AG04450 (cell line): Measurements from ENCODE around the gene CKLF. TPM values are rescaled to one million over a fixed set of nuclear protein-coding genes. Genes with fewer than 3 reads are reported as not detected.
A peak's percentile ranks its signal among the peaks of the same experiment; 100 is the strongest.

ENCODE experiments used
- CTCF ChIA-PET: fragments of 300-600, 350-600 bp; formaldehyde crosslinking; extraction: SDS; loops from one replicate; lab custom pipeline; 2022; ENCODE audit warnings: antibody characterized with exemption, inconsistent platforms; lab: Charles Lee
- POLR2A ChIA-PET: fragments of 350-600 bp; formaldehyde crosslinking; extraction: SDS; loops from one replicate; lab custom pipeline; 2021; ENCODE audit warnings: antibody characterized with exemption, inconsistent platforms; lab: Yijun Ruan, JAX
- DNase-seq: peaks from one replicate; pipeline ENCODE4 v3.0.0-alpha.2; 2011; ENCODE audit warnings: low read depth, low spot score
- H3K27ac ChIP-seq: one replicate; pipeline ENCODE4 v1.5.1; 2012; ENCODE audit warnings: low read depth, low read length, control low read depth
- H3K27me3 ChIP-seq: one replicate; pipeline ENCODE4 v1.6.0; 2012; ENCODE audit warnings: low read length; ENCODE audit not compliant: control insufficient read depth, insufficient read depth
- H3K4me3 ChIP-seq: 2 replicates; pipeline ENCODE4 v1.5.1; 2011; ENCODE audit warnings: mild to moderate bottlenecking, low read depth, low read length, control low read depth
- H3K9me3 ChIP-seq: 2 replicates; pipeline ENCODE4 v1.5.1; 2012; ENCODE audit warnings: low read length; ENCODE audit not compliant: control insufficient read depth, insufficient read depth
- polyA plus RNA-seq: library from polyadenylated mRNA; depleted of rRNA; stranded (reverse); fragments of >200 nt; gene quantifications from 2 replicates; pipeline ENCODE4 v1.2.3, GENCODE V29; 2011
- TF ChIP-seq, protein P1 (sequence below): IDR thresholded peaks from 2 replicates; pipeline ENCODE4 v1.5.1; 2011; ENCODE audit warnings: low read depth, low read length, control low read depth, inconsistent platforms

Gene CKLF
- polyA plus RNA-seq, 1 experiment = 56.2 TPM

GRCh38 chr16:66603537-66604375 is 51.4 kb downstream of the CKLF start:
- peak overlapping the region; percentile 70 for H3K4me3 ChIP-seq
- ChIA-PET CTCF (interaction anchor here (0.6 to 2.0 kb wide), 6 partner anchors 24 to 197 kb away, joined by 3 to 5 read pairs (median 3); partner anchors contain the start of gene CMTM2), POLR2A (no interaction called here)
- DNase-seq = no peak
- TF ChIP-seq, protein P1, sequence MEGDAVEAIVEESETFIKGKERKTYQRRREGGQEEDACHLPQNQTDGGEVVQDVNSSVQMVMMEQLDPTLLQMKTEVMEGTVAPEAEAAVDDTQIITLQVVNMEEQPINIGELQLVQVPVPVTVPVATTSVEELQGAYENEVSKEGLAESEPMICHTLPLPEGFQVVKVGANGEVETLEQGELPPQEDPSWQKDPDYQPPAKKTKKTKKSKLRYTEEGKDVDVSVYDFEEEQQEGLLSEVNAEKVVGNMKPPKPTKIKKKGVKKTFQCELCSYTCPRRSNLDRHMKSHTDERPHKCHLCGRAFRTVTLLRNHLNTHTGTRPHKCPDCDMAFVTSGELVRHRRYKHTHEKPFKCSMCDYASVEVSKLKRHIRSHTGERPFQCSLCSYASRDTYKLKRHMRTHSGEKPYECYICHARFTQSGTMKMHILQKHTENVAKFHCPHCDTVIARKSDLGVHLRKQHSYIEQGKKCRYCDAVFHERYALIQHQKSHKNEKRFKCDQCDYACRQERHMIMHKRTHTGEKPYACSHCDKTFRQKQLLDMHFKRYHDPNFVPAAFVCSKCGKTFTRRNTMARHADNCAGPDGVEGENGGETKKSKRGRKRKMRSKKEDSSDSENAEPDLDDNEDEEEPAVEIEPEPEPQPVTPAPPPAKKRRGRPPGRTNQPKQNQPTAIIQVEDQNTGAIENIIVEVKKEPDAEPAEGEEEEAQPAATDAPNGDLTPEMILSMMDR = no peak
- H3K9me3 ChIP-seq = peaks cover 8% of the 10 kb centered on the region
- peak overlapping the region; percentile 31 for H3K27ac ChIP-seq
- H3K27me3 ChIP-seq = peaks cover 3% of the 10 kb centered on the region

DNA sequence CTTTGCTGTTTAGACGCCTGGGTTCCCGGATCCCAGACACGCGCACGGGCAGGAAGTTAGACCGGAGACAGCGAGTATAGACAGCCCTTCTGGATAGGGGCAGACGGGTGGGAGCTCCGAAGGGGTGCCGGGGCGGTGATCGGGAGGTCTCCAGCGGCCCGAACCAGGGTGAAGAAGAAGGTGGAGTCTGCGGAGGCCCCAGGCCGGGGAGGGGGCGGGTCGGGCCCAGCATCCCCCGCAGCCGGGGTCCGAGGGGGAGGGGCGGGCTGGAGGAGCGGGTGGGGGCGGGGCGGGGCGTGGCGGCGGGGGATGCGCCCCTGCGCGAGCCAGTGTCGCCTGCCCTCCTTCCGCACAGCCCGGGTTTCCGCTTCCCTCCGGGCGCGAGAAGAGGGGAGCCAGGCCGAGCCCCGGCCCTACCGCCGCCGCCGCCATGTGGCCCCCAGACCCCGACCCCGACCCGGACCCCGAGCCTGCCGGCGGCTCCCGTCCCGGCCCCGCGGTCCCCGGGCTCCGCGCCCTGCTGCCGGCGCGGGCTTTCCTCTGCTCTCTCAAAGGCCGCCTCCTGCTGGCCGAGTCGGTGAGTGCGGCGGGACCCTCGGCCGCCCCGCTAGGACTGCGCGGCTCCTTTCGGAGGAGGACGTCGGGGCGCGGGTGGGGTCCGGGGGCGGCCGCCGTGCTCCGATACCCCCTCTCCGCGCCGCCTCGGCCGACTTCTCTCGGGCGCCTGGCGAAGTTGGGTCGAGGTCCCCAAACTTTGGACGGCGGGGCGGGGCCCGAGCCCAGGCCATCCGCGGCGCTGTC is 52.2 kb downstream of the CKLF start, which contains the start of gene CMTM3:
Gene CMTM3 (plus strand): TSS at position 329 of the 801 bp plus-strand sequence. CDS start 102 bp downstream, at position 431.
- TF ChIP-seq, protein P1 = peak; percentile 60
- Histone ChIP-seq H3K9me3 (peaks cover 8% of the 10 kb centered on the region), H3K4me3 (peak within 1 kb of the TSS; percentile 70), H3K27me3 (peaks cover 3% of the 10 kb centered on the region), H3K27ac (peak within 1 kb of the TSS; percentile 31)
- DNase-seq = no peak
- POLR2A ChIA-PET = interaction anchor here (0.5 kb wide), 1 partner anchor 14 kb away, joined by 4 read pairs; no protein-coding TSS in a partner anchor
- CTCF ChIA-PET = interaction anchor here (0.6 to 2.0 kb wide), 9 partner anchors 25 to 199 kb away, joined by 3 to 8 read pairs (median 3); partner anchors contain the start of gene CMTM2

DNA sequence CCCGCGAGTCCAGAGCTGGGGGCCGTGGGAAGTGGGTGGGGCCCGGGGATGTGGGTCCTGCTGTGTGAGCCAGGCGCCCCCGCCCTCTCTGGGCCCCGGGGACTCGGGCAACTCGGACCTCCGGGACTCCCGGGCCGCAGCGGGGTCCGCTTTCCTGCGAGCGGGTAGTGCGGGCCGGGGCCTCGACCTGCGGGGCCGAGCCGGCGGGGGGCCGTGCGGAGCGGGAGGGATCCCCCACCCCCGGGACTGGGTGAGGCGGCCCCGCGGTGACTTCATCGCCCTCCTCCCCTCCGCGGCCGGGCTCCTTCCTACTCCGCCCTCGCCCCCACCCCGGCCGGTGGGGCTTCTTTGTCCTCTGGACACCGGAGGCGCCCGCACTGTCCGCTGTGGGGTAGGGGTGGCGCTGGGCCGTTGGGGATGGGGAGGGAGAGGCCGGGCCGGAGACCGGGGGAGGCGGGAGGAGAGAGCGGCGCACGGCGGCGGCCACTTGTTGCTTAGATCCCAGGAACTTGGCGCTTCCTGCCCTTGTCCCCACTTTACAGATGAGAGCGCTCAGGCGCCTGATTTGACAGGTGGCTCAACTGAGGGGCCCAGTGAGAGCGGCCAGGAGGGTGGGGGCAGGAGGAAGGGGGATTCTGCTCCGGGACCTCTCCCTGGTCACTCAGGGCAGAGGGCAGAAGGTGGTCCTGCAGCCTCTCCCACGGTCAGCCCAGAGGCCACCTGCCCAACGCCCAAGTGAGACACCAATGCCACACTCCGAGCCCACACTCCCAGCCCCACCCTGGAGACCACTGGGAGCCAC is 53.0 kb downstream of the CKLF start:
- Histone ChIP-seq H3K9me3 (peaks cover 8% of the 10 kb centered on the region), H3K4me3 (peak overlapping the region; percentile 70), H3K27ac (no peak overlapping the region), H3K27me3 (no peaks in the 10 kb centered on the region)
- ChIA-PET CTCF (interaction anchor here (0.6 to 2.0 kb wide), 5 partner anchors 46 to 199 kb away, joined by 3 to 8 read pairs (median 4); no protein-coding TSS in a partner anchor), POLR2A (interaction anchor here (0.5 kb wide), 1 partner anchor 13 kb away, joined by 4 read pairs; no protein-coding TSS in a partner anchor)
- DNase-seq = no peak
- TF ChIP-seq, protein P1 = no peak; the same call in 1 of the 2 replicates

GRCh38 chr16:66605979-66606751 is 53.8 kb downstream of the CKLF start:
- H3K27me3 ChIP-seq = no peaks in the 10 kb centered on the region
- TF ChIP-seq, protein P1 = no peak
- CTCF ChIA-PET = no interaction called here
- POLR2A ChIA-PET = no interaction called here
- H3K4me3 ChIP-seq = peak overlapping the region; percentile 70
- no peak for DNase-seq
- peaks cover 8% of the 10 kb centered on the region for H3K9me3 ChIP-seq
- no peak overlapping the region for H3K27ac ChIP-seq
